22Rv1 (cell line): Measurements from ENCODE around the gene GPR84.
A peak's percentile ranks its signal among the peaks of the same experiment; 100 is the strongest.

Experiments used
- H3K27ac ChIP-seq: fragments of 450-650 bp; 2 replicates; pipeline ENCODE4 v1.5.1; 2017
- CTCF ChIP-seq: fragments of 450-650 bp; IDR thresholded peaks from 2 replicates; pipeline ENCODE4 v1.5.1; 2017; ENCODE audit warnings: mild to moderate bottlenecking
- ZFX ChIP-seq: fragments of 450-650 bp; IDR thresholded peaks from 2 replicates; pipeline ENCODE4 v1.6.1; 2017; ENCODE audit warnings: antibody characterized with exemption, borderline replicate concordance

Gene GPR84

GRCh38 chr12:54328595-54329337 lies 35.5 kb downstream of the GPR84 start:
- H3K27ac ChIP-seq: no peak overlapping the region
- TF ChIP-seq ZFX (no peak), CTCF (no peak)

- H3K27ac ChIP-seq: peak overlapping the region; percentile 82
Observed at GRCh38 chr12:54325442-54326109, 38.7 kb downstream of the GPR84 start.

GRCh38 chr12:54324617-54325441 lies 39.5 kb downstream of the GPR84 start, which contains the start of gene COPZ1:
COPZ1 (plus strand) TSS chr12:54325131; CDS start chr12:54325164, 33 bp downstream.
- TF ChIP-seq CTCF: peak; percentile 97
- TF ChIP-seq ZFX: no peak
- peak within 1 kb of the TSS; percentile 82 for H3K27ac ChIP-seq

GRCh38 chr12:54321363-54321762 lies 42.9 kb downstream of the GPR84 start:
- no peak for TF ChIP-seq ZFX
- no peak for TF ChIP-seq CTCF
- no peak overlapping the region for H3K27ac ChIP-seq
